Measurements from ENCODE around the gene MICAL2.

Gene MICAL2

GRCh38 chr11:12077535-12078280, 32.7 kb upstream of the MICAL2 start:
- DNase-seq (ENCODE audit: low spot score): no peak

GRCh38 chr11:12079726-12080556, 30.4 kb upstream of the MICAL2 start:
- no peak for DNase-seq (ENCODE audit: low spot score)

GRCh38 chr11:12083380-12083779, 27.0 kb upstream of the MICAL2 start:
- DNase-seq (ENCODE audit: low spot score): peak; percentile 69

- no peak for DNase-seq (ENCODE audit: low spot score)
Measured at GRCh38 chr11:12084256-12084655, 26.1 kb upstream of the MICAL2 start.

GRCh38 chr11:12085371-12086251, 24.8 kb upstream of the MICAL2 start:
- no peak for DNase-seq (ENCODE audit: low spot score)

- no peak for DNase-seq (ENCODE audit: low spot score)
Measured at GRCh38 chr11:12086271-12087074, 23.9 kb upstream of the MICAL2 start.

- peak; percentile 66 for DNase-seq (ENCODE audit: low spot score)
Measured at GRCh38 chr11:12087075-12088004, 23.1 kb upstream of the MICAL2 start.

GRCh38 chr11:12088047-12088481, 22.3 kb upstream of the MICAL2 start:
- peak; percentile 59 for DNase-seq (ENCODE audit: low spot score)

- no peak for DNase-seq (ENCODE audit: low spot score)
Measured at GRCh38 chr11:12088531-12088930, 21.9 kb upstream of the MICAL2 start.

GRCh38 chr11:12089041-12089440, 21.3 kb upstream of the MICAL2 start:
- DNase-seq (ENCODE audit: low spot score): no peak

GRCh38 chr11:12089473-12089872, 20.9 kb upstream of the MICAL2 start:
- no peak for DNase-seq (ENCODE audit: low spot score)

- no peak for DNase-seq (ENCODE audit: low spot score)
Measured at GRCh38 chr11:12090061-12090591, 20.3 kb upstream of the MICAL2 start.

- no peak for DNase-seq (ENCODE audit: low spot score)
Measured at GRCh38 chr11:12090761-12091258, 19.6 kb upstream of the MICAL2 start.

- DNase-seq (ENCODE audit: low spot score): no peak
Measured at GRCh38 chr11:12091956-12092558, 18.3 kb upstream of the MICAL2 start.

GRCh38 chr11:12092714-12093113, 17.7 kb upstream of the MICAL2 start:
- no peak for DNase-seq (ENCODE audit: low spot score)

GRCh38 chr11:12094872-12095800, 15.3 kb upstream of the MICAL2 start:
- DNase-seq (ENCODE audit: low spot score): peak; percentile 35

GRCh38 chr11:12097219-12097618, 13.2 kb upstream of the MICAL2 start:
- DNase-seq (ENCODE audit: low spot score): peak; percentile 20

GRCh38 chr11:12098601-12099000, 11.8 kb upstream of the MICAL2 start:
- no peak for DNase-seq (ENCODE audit: low spot score)
